Measurements from ENCODE around the gene FBXW8. TPM values are rescaled to one million over a fixed set of nuclear protein-coding genes. Genes with fewer than 3 reads are reported as not detected.

Gene FBXW8
- total RNA-seq, 2 donors from 2014 or later = 26.1 to 34.7 TPM

DNA sequence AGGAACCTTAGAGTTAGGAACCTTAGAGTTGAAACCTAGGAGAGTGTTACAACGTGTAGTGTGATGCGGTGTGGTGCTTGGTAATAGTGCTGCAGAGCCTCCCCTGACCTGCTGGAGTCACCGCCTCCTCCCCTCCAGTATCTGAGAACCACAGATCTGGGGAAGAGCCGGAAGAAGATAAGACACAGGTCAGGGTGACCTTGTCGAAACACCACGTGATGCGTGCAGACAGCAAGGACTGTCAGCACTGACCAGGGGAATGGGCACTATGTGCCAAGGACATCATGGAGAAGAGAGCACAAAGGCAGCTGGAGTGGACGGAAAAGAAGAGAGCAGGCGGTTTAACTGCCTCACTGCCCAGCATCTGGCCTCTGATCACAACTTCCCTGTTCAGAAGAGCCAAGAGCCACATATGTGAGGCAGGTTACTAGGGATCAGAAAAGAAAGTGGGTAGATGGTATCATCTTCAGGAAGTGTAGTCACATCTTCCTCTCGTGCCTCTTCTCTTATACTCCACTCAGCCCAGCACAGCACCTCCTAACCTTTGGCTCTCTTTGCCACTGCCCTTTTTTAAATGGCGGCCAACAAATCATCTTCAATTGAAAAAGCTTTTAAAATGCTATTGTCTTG, 94.8 kb downstream of the FBXW8 start:
- H3K4me3 ChIP-seq (ENCODE audit: low read length) = no peak overlapping the region
- peaks cover 13% of the 10 kb centered on the region for H3K4me1 Mint-ChIP-seq
- no peak overlapping the region for H3K27ac Mint-ChIP-seq

GRCh38 chr12:117006333-117006732, 95.6 kb downstream of the FBXW8 start:
- peaks cover 28% of the 10 kb centered on the region for H3K36me3 Mint-ChIP-seq (ENCODE audit: low read depth)
- peaks cover 13% of the 10 kb centered on the region for H3K4me1 Mint-ChIP-seq
- no peak overlapping the region for H3K27ac ChIP-seq (ENCODE audit: low read depth, low read length)
- H3K4me3 ChIP-seq (ENCODE audit: low read length) = no peak overlapping the region
- no peaks in the 10 kb centered on the region for H3K27me3 Mint-ChIP-seq (ENCODE audit: insufficient read depth)
- H3K9me3 Mint-ChIP-seq = no peaks in the 10 kb centered on the region
- WGBS, 2 experiments (ENCODE audit: insufficient coverage in 1 of 2, insufficient read length in 1 of 2) = 91 to 96% methylated on average over 7 to 9 of the region's 9 CpGs
- no peak overlapping the region for H3K4me3 Mint-ChIP-seq
- H3K36me3 ChIP-seq (ENCODE audit: control insufficient read depth, insufficient read depth, low read length) = peaks cover 34% of the 10 kb centered on the region
- no peaks in the 10 kb centered on the region for H3K4me1 ChIP-seq (ENCODE audit: control insufficient read depth, insufficient read depth, low read length)
- no peak overlapping the region for H3K27ac Mint-ChIP-seq
- H3K9me3 ChIP-seq (ENCODE audit: control insufficient read depth, low read length) = no peaks in the 10 kb centered on the region
- no peak overlapping the region for H3K9ac ChIP-seq (ENCODE audit: extremely low read depth, low read length, poor library complexity, severe bottlenecking)
- no peak for TF ChIP-seq CTCF (conservative IDR thresholded peaks at IDR 0.05)
- H3K27me3 ChIP-seq (ENCODE audit: control insufficient read depth, insufficient read depth, low read length, poor library complexity, severe bottlenecking) = no peaks in the 10 kb centered on the region
- DNase-seq = no peak

More for the DNA sequence above, 94.8 kb downstream of the FBXW8 start:
- H3K27ac ChIP-seq (ENCODE audit: low read depth, low read length) = no peak overlapping the region
- H3K9me3 ChIP-seq (ENCODE audit: control insufficient read depth, low read length) = no peaks in the 10 kb centered on the region
- H3K4me1 ChIP-seq (ENCODE audit: control insufficient read depth, insufficient read depth, low read length) = no peaks in the 10 kb centered on the region
- no peak for DNase-seq
- Mint-ChIP-seq H3K4me3 (no peak overlapping the region), H3K9me3 (no peaks in the 10 kb centered on the region), H3K36me3 (ENCODE audit: low read depth) (peaks cover 26% of the 10 kb centered on the region), H3K27me3 (ENCODE audit: insufficient read depth) (no peaks in the 10 kb centered on the region)
- WGBS, 2 experiments (ENCODE audit: insufficient coverage in 1 of 2, insufficient read length in 1 of 2) = 87 to 95% methylated on average over 9 to 11 of the region's 11 CpGs
- TF ChIP-seq CTCF (conservative IDR thresholded peaks at IDR 0.05) = no peak
- no peak overlapping the region for H3K9ac ChIP-seq (ENCODE audit: extremely low read depth, low read length, poor library complexity, severe bottlenecking)
- no peaks in the 10 kb centered on the region for H3K27me3 ChIP-seq (ENCODE audit: control insufficient read depth, insufficient read depth, low read length, poor library complexity, severe bottlenecking)
- H3K36me3 ChIP-seq (ENCODE audit: control insufficient read depth, insufficient read depth, low read length) = peaks cover 31% of the 10 kb centered on the region

DNA sequence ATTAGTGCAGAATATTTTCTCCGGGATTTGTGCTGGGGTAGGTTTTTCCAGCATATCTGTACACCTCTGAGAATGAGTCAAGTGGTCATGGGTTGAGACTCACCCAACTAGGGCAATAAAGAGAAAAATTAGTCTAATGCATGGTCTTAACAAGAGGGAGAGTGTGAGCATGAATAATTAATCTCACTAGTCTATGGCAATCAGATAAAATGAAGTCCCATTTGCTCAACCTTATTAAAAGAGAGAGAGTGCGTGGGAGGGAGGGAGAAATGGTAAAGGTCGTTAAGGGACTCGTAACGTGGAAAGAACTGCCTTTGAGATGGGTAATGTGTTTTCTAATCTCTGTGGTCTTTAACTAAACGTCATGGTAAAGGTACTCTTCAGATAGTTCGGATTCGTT, 96.8 kb downstream of the FBXW8 start:
- DNase-seq = no peak
- no peak overlapping the region for H3K27ac Mint-ChIP-seq
- peaks cover 36% of the 10 kb centered on the region for H3K36me3 Mint-ChIP-seq (ENCODE audit: low read depth)
- no peaks in the 10 kb centered on the region for H3K27me3 Mint-ChIP-seq (ENCODE audit: insufficient read depth)
- H3K27me3 ChIP-seq (ENCODE audit: control insufficient read depth, insufficient read depth, low read length, poor library complexity, severe bottlenecking) = no peaks in the 10 kb centered on the region
- no peak overlapping the region for H3K27ac ChIP-seq (ENCODE audit: low read depth, low read length)
- H3K9ac ChIP-seq (ENCODE audit: extremely low read depth, low read length, poor library complexity, severe bottlenecking) = no peak overlapping the region
- H3K9me3 ChIP-seq (ENCODE audit: control insufficient read depth, low read length) = no peaks in the 10 kb centered on the region
- 93% methylated on average over 5 to 8 of the region's 8 CpGs for WGBS, 2 experiments (ENCODE audit: insufficient coverage in 1 of 2, insufficient read length in 1 of 2)
- TF ChIP-seq CTCF (conservative IDR thresholded peaks at IDR 0.05) = no peak
- H3K4me3 Mint-ChIP-seq = no peak overlapping the region
- peaks cover 13% of the 10 kb centered on the region for H3K4me1 Mint-ChIP-seq
- H3K36me3 ChIP-seq (ENCODE audit: control insufficient read depth, insufficient read depth, low read length) = peaks cover 29% of the 10 kb centered on the region
- H3K4me1 ChIP-seq (ENCODE audit: control insufficient read depth, insufficient read depth, low read length) = no peaks in the 10 kb centered on the region
- no peak overlapping the region for H3K4me3 ChIP-seq (ENCODE audit: low read length)
- H3K9me3 Mint-ChIP-seq = no peaks in the 10 kb centered on the region

All from endodermal cell (in vitro differentiated cells).